Measurements from ENCODE around the gene SGPL1. TPM values are rescaled to one million over a fixed set of nuclear protein-coding genes. Genes with fewer than 3 reads are reported as not detected.

SGPL1 gene
- total RNA-seq, 1 experiment from 2014 or later = 52.6 TPM

- Histone ChIP-seq H3K23ac (ENCODE audit: insufficient read length, low read depth, low read length) (no peak overlapping the region), H3K4ac (ENCODE audit: low read depth, low read length) (no peak overlapping the region), H3K14ac (ENCODE audit: insufficient read depth, low read length) (no peak overlapping the region), H4K5ac (ENCODE audit: insufficient read length, low read depth, low read length) (no peak overlapping the region), H2AK5ac (ENCODE audit: insufficient read length, low read length) (no peak overlapping the region), H3K4me2 (ENCODE audit: insufficient read depth, insufficient read length, low read length) (no peak overlapping the region), H2BK5ac (ENCODE audit: insufficient read length, low read length) (no peak overlapping the region), H2BK12ac (ENCODE audit: insufficient read length, low read depth, low read length) (no peak overlapping the region), H3K9ac (ENCODE audit: extremely low read depth, insufficient read length, low read length) (no peak overlapping the region), H3K27ac (ENCODE audit: insufficient read length, low read depth, low read length) (no peak overlapping the region), H3K79me2 (ENCODE audit: insufficient read depth, low read length) (no peaks in the 10 kb centered on the region), H4K8ac (replicated peaks; ENCODE audit: insufficient read length, low read depth, low read length) (no peak overlapping the region), H3K18ac (ENCODE audit: insufficient read length, low read depth, low read length) (no peak overlapping the region), H3K56ac (ENCODE audit: insufficient read length, low read depth, low read length) (no peak overlapping the region), H3K27me3 (ENCODE audit: insufficient read depth, low read length) (no peaks in the 10 kb centered on the region), H2BK20ac (ENCODE audit: low read depth, low read length, poor library complexity, severe bottlenecking) (no peak overlapping the region), H3K9me3 (ENCODE audit: control insufficient read depth, low read depth, low read length) (no peaks in the 10 kb centered on the region), H2AFZ (ENCODE audit: low read length) (no peak overlapping the region), H4K20me1 (ENCODE audit: control insufficient read depth, insufficient read depth, insufficient read length) (no peaks in the 10 kb centered on the region), H3K4me1 (ENCODE audit: insufficient read depth, low read length) (no peaks in the 10 kb centered on the region), H2BK120ac (ENCODE audit: low read depth, low read length, poor library complexity, severe bottlenecking) (no peak overlapping the region), H2BK15ac (ENCODE audit: low read depth, low read length) (no peak overlapping the region), H3K23me2 (ENCODE audit: insufficient read length, low read depth, low read length, poor library complexity, severe bottlenecking) (no peaks in the 10 kb centered on the region), H4K91ac (ENCODE audit: insufficient read length, low read depth, low read length) (no peak overlapping the region), H3K79me1 (ENCODE audit: insufficient read depth, low read depth, low read length, poor library complexity, severe bottlenecking) (no peaks in the 10 kb centered on the region), H3T11ph (ENCODE audit: low read length) (no peak overlapping the region)
- Mint-ChIP-seq H3K27ac (no peak overlapping the region), H3K9me3 (peaks cover 0 to 3% of the 10 kb centered on the region in 2 experiments; a peak in 2 of 5 replicates), H3K36me3 (ENCODE audit: insufficient read depth in 1 of 3, low read depth in 3 of 3) (peaks cover 0 to 5% (median 0%) of the 10 kb centered on the region in 3 experiments; a peak in 2 of 7 replicates), H3K4me1 (peaks cover 9 to 14% of the 10 kb centered on the region in 2 experiments), H3K4me3 (no peak overlapping the region), H3K27me3 (ENCODE audit: low read depth) (peaks cover 2% of the 10 kb centered on the region; the same call in 1 of the 2 replicates)
- no peak for DNase-seq
- TF ChIP-seq CTCF (conservative IDR thresholded peaks at IDR 0.05) = no peak
- no CpG with 5 or more reads among the region's 4 CpGs for WGBS (ENCODE audit: extremely low coverage, insufficient read length, low lambda C conversion rate)
These were observed 83.3 kb downstream of the SGPL1 start for GRCh38 chr10:70899096-70899495.
